MV-4-11 (cell line): ENCODE results near the gene GABRB2.
"Not testable (repeated sequence)": the region's sequence is repeated elsewhere in the genome, so short reads cannot be mapped to it uniquely, and the experiment has no call there.

Source experiments
- DNase-seq: peaks from one replicate; lab custom pipeline; 2025; lab: John Stamatoyannopoulos, UW

Gene GABRB2

DNA sequence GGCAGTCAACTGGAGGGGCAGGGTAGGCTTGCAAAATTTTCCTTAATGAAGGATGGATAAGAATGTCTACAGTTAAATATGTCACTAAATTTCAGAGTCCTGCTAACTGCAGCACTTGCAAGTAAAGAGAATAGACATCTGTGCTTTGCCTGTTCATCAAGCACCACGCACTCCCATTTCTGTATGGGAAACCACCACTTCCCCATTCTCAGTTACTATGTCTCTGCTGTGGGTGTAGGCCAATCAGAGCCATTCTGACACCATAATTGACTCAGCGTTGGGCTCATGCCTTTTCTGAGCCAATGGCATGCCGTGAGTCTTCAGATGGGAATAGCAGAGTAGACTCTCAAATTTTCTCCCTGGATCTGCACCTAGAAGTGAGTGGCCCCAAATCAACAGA is 247.5 kb downstream of the GABRB2 start:
- peak; percentile 71 for DNase-seq

DNA sequence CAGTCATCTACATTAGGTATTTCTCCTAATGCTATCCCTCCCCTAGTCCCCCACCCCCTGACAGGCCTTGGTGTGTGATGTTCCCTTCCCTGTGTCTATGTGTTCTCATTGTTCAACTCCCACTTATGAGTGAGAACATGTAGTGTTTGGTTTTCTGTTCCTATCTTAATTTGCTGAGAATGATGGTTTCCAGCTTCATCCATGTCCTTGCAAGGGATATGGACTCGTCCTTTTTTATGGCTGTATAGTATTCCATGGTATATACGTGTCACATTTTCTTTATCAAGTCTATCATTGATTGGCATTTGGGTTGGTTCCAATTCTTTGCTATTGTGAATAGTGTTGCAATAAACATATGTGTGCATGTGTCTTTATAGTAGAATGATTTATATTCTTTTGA is 249.1 kb downstream of the GABRB2 start:
- DNase-seq = not testable (repeated sequence)

DNA sequence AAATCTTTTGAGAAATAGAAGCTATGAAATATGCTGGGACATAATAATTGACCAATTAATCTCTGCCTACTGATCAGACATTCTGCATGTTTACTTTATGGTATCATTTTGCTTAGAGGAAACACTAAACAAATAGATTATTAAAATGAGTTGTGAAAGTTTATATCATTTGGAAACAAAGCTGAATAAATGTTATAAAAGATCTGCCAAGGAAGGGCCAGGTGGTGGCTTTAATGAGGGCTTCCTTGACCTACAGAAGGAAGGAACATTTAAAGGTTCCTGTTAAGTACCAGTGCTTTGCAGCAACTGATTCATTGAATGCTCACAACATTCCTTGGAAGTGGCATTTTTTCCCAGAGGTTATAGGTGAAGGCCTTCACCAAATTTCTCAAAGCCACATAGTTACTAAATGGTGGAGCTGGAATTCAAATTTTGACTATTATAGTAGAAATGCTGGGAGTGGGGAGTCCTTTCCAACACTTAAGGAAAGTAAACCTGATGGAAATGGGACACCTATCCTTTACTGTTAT is 250.7 kb downstream of the GABRB2 start:
- no peak for DNase-seq

DNA sequence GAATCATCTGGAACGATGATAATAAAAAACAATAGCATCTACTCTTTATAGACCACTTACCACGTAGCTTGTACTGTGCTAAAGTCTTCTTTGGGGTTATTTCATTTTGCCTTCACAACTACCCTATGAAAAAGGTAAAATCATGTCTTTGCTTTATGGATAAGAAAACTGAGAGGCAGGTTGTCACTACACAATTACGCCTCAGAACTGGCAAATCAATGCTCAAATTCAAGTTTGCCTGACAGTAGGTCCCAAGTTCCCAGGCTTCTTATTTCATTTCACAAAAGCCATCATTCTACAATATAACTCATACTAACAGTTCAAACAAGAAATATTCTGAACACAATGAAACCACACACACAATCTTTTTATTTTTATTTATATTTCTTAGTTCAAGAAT is 258.5 kb downstream of the GABRB2 start:
- DNase-seq = no peak

DNA sequence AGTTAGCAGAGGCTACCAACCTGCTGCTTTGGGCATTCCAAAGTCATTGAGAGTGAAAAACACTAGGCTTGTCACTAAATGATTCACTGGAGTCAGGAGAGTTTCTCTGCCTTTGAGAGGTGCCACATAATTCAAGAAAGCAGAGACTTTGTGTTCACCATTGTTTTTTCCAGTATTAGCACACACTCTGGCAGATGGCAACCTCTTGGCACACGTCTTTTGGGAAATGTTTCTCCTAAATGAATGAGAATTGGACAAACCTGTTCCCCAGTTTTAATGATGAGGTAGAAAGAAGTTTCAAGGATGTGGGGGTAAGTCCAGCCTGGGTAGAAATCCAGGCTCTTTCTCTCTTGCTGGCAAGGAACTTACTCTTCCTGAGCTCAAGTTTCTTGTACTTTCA is 259.1 kb downstream of the GABRB2 start:
- DNase-seq = no peak

DNA sequence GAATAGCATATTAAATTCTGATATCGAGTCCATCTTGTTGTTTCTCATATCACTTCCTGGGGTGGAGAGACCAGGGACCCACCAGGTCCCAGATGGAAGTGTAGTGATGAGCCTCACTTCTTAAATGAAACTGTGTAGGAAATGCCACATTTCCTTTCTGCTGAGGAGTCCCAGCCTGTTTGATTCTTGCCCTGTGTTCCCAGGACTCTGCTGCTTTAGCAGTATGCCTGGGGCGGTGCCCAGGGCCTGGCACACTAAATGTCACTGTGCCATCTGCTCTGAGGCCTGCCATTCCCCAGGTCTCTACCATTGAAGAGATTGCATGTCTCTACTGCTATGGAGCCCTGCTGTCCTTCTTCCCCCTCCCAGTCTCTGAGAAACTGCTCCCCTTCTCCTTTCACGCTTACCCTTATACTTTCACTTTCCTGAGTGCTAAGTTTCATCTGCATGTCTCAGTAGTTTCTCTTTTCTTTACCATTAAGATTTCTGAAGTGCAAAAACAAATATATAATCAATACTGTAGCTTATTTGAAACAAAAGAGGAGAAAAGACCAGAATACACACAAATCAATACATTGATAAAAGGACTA is 260.4 kb downstream of the GABRB2 start:
- DNase-seq = no peak

DNA sequence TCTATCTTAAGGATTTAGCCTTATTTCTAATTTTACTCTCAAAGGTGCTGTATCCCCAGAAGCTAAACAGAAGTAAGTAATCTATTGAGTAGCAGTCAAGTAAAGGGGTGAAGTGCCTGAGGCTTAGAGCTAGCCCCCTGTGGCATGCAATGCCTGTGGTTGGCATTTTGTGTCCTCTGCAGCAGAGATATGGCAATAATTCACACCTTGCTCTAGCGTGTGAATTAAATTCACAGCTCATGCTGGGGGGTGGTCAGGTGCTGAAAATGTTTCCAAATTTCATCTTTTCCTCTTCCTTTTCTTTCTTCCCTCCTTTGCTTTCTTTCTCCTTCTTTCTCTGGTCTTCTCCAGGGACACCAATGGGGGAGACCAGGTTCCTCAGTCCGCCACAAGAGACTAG is 262.1 kb downstream of the GABRB2 start:
- DNase-seq = no peak

DNA sequence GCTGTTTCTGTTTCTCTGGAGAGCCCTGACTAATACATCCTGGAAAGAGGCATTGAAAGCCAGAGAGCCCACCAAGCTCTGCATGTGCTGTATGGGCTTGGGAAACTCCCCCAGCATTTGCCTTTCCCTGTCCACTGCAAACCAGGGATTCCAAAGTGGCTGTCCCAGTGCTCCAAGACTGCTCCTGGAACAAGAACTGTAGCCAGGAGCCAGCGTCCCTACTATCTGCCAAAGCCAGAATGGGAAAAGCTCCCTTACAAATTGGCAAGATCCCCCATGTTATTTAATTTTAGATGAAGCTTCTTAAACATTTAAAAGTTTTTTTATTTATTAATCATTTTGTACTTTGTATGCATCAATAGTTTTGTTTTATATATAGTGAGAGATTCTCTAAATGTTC is 263.2 kb downstream of the GABRB2 start:
- no peak for DNase-seq

DNA sequence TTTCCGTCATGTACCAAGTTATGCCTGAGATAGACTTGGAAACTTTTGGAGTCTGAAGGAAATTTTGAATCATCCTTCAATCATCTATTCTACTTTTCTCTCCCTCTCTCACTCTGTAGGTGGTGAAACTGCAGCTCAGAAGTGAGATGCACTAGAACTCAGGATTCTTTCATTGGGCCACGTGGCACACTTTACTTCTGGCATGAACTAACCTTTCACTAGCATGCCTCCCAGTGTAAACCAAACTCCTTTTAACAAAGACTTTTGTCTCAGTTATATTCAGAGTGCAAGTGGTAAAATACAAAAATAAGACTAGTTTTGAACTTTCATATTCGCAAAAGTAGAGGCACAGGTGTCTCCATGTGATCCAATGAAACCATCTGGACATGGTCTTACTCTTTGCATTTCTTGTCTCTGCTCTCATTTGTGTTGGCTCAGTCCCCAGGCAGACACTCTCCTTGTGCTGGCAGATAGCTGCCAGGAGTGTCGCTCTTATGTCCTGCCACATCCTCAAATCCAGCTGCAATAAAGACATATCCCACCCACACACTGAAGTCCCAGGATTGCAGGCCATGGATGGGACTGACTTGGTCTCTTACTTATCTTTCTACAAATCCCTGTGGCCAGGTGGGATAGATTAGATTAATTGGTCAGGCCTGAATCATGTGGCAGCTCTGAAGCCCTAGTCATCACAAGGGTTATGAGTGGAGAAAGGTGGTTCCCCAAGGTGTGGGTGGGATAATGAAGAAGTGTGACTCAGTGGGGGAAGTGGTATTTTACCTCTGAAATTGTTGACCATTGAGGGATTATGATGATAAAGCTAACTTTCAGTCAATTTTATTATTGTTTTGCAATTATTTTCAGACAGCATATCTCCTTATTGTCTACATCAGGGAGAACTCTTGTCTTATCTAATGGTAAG is 267.5 kb downstream of the GABRB2 start:
- no peak for DNase-seq

DNA sequence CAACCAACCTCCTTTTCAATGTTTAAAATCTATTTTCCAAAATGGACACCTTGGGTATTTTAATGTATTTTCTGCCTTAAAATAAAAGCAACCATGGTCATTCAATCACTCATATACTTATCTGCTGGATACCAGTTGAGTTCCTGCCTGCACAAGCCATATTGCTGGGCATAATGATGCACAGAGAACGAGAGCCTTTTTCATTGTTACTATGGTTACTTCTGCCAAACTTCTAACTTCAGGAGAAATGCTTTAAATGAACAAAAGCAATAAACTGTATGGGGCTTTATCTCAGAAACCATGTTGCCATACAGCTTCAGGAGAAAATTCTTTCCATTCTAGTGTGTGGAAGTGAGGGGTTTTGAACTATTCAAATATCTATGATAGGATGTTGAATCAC is 269.5 kb downstream of the GABRB2 start:
- no peak for DNase-seq

DNA sequence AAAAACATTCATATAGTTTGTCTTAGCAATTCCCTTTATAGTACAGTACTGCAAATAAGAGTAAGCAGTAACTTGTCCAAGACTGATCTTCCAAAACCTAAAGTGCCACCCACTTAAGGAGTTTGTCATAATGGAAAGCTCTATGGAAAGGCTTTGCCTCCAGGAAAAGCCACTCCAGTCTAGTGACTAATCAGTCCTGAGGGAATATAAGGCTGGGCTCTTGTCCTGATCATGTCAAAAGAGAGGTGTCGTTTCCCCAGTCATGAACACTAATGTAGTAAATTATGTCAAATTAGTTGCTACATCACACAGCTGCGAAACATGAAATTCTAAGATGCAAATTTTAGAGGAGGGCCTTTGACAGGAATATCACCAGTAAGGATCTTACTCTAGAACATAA is 271.6 kb downstream of the GABRB2 start:
- DNase-seq = no peak

DNA sequence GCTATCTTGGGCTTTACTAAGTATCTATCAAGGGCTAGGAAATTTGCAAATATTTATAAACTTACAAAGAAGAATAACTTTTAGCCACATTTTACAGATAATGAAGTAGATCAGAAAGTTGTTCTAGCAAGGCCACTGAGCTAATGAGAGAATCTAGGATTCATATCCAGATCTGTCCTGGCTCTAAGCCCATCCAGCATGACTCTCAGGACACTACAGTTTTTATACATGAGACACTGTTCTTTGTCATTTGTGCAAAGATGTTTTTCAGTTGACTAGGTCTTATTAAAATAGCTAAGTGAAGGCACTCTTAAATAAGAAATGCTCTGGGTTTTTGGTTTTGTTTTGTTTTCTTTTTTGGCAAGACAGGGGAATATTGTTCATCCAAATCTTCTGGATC is 273.1 kb downstream of the GABRB2 start:
- no peak for DNase-seq

DNA sequence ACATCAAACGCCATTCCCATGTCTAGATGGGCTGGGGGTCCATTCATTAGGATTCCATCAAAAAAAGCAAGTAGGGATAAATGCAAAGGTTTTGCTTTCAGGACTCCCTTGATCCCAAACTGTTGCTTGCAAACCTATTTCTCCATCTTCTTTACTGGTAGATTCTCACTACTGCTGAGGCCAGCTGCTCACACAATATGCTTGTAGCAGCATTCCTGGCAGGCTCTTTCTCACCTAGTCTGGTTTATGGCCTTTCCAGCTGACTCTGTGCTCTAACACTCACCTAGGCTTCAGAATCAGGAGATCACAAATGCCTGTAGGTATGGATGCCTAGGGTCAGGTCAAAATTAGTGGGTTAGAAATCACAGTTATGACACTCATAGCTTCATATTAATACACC is 274.7 kb downstream of the GABRB2 start:
- DNase-seq = no peak

DNA sequence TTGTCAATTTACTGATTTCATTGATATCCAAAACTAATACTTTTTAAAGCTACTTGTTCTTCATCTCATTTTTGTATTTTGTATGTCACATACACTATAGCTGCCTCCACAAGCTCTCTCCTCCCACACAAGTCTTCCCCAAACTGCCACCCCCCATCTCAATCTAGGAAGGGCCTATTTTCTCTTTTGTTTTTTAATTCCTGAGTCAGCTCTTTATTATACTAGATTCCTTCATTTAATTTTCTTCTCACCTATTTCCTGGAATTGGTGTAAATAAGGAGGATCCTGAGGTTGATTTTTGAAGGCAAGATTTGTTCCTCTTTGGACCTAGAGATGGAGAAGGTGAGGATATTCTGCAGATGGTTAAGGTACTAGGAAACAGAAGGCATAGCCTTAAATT is 277.4 kb downstream of the GABRB2 start:
- DNase-seq = no peak

DNA sequence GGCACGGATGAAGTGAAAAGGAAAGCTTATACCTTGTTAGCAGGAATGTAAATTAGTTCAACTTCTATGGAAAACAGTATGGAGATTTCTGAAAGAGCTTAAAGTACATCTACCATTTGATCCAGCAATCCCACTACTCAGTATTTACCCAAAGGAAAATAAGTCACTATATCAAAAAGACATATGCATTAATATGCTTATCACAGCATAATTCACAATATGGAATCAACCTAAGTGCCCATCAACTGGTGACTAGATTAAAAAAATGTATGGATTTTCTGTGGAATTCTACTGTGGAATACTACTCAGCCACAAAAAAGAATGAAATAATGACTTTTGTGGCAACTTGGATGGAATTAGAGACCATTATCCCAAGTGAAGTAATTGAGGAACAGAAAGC is 279.6 kb downstream of the GABRB2 start:
- no peak for DNase-seq

DNA sequence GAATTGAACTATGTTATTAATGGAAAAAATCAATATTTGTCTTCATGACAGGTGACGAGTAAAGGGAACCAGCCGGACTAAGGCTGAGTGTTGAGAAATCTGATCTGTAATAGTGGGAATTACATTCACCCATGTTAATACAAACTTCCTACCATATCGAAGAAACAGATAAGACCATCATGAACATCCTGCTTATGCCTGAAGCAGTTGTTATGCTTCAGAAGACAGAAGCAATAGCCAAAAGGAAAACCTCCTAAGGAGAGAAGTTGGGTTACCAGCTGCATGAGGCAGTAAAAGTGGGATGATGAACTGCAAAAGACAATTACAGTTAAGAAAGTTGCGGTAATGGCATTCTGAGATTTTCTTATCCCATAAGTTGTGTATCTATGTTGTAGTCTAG is 281.5 kb downstream of the GABRB2 start:
- no peak for DNase-seq

DNA sequence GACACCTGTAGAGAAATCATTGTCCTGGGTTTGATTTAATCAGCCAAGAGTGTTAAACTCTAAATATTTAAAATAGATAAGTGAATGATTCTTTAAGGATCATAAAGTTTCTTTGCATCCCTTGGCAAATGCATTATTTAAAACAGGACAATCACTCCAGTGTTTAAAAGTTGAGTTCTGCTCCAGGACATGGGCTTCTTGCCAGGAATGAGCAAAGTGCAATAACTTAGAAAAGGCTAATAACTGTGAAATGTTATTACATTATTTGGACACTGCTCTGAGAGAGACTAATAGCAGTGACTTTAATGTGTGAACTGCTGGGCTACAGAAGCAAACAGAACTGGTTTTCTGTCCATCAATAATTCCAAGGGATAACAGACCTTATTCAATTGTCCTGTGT is 283.3 kb downstream of the GABRB2 start:
- DNase-seq = no peak

DNA sequence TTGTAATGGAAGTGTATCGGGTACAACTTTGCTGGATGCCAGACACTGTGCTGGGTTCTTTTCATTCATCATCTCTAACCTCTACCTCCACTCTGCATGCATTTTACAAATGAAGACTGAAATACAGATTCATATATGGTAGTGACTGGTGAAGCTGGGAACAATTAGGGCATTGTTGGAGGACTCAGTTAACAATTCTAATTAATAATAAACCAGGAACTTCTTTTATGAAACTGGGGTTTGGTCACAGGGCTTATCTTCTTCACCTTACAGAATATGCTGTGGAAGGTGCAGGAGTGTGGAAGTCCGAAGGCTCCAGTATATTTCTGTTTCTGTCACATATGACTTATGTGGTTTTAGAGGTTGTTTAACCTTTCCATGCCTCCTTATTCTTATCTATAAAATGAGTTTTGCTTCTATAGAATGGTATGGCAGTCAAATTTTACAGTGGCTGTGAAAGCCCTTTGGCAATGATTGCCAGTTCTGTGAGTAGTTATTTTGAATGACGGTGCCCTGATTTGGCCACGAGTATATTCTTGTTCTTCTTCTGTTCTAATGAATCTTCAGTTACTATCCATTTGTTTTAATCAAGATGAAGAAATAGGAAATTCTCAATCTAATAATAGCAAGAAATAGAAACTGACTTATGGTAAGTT is 284.7 kb downstream of the GABRB2 start:
- DNase-seq = no peak

DNA sequence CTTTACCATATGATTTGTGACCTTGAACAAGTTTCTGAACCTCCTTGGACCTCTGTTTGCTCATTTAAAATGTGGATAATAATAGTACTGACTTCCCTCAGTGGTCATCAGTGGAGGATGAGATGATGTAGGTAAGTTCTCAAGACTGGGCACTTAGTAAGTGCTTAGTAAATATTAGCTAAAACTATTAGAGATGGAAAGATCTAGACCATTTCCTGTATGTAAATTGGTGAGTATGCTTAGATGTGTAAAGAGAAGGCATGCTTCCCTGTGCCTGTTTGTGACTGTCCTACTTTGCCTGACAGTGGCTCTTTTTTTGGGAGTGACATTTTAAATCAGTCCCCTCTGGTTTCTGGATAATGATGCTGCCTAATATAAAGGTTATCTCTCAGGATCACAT is 288.1 kb downstream of the GABRB2 start:
- DNase-seq = no peak

DNA sequence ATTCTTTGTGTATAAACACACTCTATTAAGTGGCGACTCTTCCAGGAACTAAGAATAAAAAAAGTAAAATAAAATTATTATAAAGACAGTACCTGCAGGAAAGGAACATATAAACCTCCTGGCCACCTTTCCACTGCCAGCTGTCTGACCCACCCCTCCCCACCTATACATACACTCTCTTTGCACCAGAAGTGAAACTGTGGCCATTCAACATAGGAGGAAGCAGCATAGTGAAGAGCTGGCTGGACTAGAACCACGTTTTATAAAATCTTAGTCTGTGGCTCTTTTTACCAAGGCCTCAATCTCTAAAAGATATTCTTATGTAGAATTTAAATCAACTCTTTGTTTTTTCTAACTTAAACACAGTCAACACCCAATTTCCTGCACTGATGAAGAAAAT is 289.6 kb downstream of the GABRB2 start:
- no peak for DNase-seq

DNA sequence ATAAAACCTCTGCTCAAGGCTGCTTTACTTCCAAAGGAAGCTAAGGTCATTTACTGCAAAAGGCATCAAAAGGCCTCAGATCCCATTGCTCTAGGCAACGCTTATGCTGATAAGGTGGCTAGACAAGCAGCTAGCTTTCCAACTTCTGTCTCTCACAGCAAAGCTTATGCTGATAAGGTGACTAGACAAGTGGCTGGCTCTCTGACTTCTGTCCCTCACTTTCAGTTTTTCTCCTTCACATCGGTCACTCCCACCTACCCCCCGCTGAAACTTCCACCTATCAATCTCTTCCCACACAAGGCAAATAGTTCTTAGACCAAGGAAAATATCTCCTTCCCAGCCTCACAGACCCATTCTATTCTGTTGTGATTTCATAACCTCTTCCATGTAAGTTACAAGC is 293.6 kb downstream of the GABRB2 start:
- DNase-seq = not testable (repeated sequence)

DNA sequence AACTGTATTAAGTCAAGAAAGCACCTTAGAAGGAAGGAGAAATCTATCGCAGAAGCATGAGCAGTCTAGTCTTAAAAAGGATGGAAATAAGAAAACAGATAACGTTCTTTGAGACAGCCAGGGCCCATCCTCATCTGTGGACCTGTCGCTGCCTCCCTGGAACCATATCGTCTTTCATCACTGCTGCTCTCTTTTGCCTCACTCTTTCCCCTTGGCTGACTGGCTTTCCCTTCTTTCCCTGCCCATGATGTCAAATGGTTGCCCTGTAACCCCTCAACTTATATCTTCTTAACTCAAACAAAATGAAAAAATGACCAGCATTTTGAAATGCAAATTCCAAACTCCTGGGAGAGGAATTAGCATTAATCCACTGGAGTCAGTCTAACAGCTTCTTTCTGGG is 299.8 kb downstream of the GABRB2 start:
- no peak for DNase-seq

DNA sequence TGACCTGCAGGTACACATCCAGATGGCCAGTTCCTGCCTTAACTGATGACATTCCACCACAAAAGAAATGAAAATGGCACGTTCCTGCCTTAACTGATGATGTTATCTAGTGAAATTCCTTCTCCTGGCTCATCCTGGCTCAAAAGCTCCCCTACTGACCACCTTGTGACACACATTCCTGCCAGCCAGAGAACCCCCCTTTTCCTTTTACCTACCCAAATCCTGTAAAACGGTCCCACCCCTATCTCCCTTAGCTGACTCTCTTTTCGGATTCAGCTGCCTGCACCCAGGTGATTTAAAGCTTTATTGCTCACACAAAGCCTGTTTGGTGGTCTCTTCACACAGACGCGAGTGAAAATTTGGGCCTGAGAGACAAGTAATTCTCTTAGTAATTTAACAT is 300.7 kb downstream of the GABRB2 start:
- not testable (repeated sequence) for DNase-seq
